GM11168 (cell line): ENCODE data around the gene TBC1D9.
"Not testable (repeated sequence)": the region's sequence is repeated elsewhere in the genome, so short reads cannot be mapped to it uniquely, and the experiment has no call there.

Experiments
- in situ Hi-C: fragments of 300-500 bp; cut with MboI; formaldehyde crosslinking; loops from one replicate; pipeline ENCODE4 v1.12.0; 2022; ENCODE audit warnings: low sequenced_read_pairs; ENCODE audit not compliant: unreplicated experiment

TBC1D9 gene

GRCh38 chr4:140754918-140755773 is 1.0 kb downstream of the TBC1D9 start:
- in situ Hi-C loops, result no loop called here

- in situ Hi-C loops, result no loop called here
These were observed 2.9 kb downstream of the TBC1D9 start for GRCh38 chr4:140753329-140753728.

- in situ Hi-C loops, result no loop called here
These were observed 3.7 kb downstream of the TBC1D9 start for GRCh38 chr4:140752291-140753068.

- in situ Hi-C loops, result no loop called here
These were observed 5.7 kb downstream of the TBC1D9 start for GRCh38 chr4:140750470-140750869.

GRCh38 chr4:140748171-140748570 is 8.0 kb downstream of the TBC1D9 start:
- in situ Hi-C loops, result no loop called here

GRCh38 chr4:140746546-140746945 is 9.6 kb downstream of the TBC1D9 start:
- in situ Hi-C loops, result not testable (repeated sequence)

- in situ Hi-C loops, result no loop called here
These were observed 11.8 kb downstream of the TBC1D9 start for GRCh38 chr4:140744421-140744820.

GRCh38 chr4:140743194-140743931 is 12.8 kb downstream of the TBC1D9 start:
- in situ Hi-C loops, result no loop called here

GRCh38 chr4:140742838-140743193 is 13.4 kb downstream of the TBC1D9 start:
- in situ Hi-C loops, result no loop called here

- in situ Hi-C loops, result no loop called here
These were observed 15.1 kb downstream of the TBC1D9 start for GRCh38 chr4:140740906-140741670.

- in situ Hi-C loops, result no loop called here
These were observed 15.8 kb downstream of the TBC1D9 start for GRCh38 chr4:140740422-140740821.

- in situ Hi-C loops, result no loop called here
These were observed 16.2 kb downstream of the TBC1D9 start for GRCh38 chr4:140739971-140740370.

- in situ Hi-C loops, result no loop called here
These were observed 18.0 kb downstream of the TBC1D9 start for GRCh38 chr4:140738139-140738538.

- in situ Hi-C loops, result no loop called here
These were observed 19.4 kb downstream of the TBC1D9 start for GRCh38 chr4:140736669-140737343.

GRCh38 chr4:140735779-140736391 is 20.3 kb downstream of the TBC1D9 start:
- in situ Hi-C loops, result no loop called here

- in situ Hi-C loops, result no loop called here
These were observed 20.9 kb downstream of the TBC1D9 start for GRCh38 chr4:140735317-140735716.

- in situ Hi-C loops, result no loop called here
These were observed 23.4 kb downstream of the TBC1D9 start for GRCh38 chr4:140732780-140733179.

GRCh38 chr4:140729344-140730049 is 26.7 kb downstream of the TBC1D9 start:
- in situ Hi-C loops, result no loop called here
